Lung (tissue), 12 donors: ENCODE measurements around the gene ITPKA. TPM values are rescaled to one million over a fixed set of nuclear protein-coding genes. Genes with fewer than 3 reads are reported as not detected.

Experiments used
- ATAC-seq: fragments of 200-7000 bp; cut with Tn5 transposase; one replicate; pipeline ENCODE4 v1.9.1; 2020; ENCODE audit warnings: moderate number of reproducible peaks; ENCODE audit not compliant: insufficient read depth, low FRiP score
- DNase-seq, 3 donors: peaks; one replicate each; pipeline ENCODE4 v3.0.0-alpha.2; 2013 to 2017
- H3K27ac ChIP-seq, 2 donors: one replicate each; pipeline ENCODE4 v1.5.1; 2013; ENCODE audit warnings: mild to moderate bottlenecking in 2 of 2, moderate library complexity in 2 of 2, control low read depth in 1 of 2, inconsistent platforms in 1 of 2, low read depth in 1 of 2, low read length in 1 of 2
- H3K27me3 ChIP-seq, 3 donors: one replicate each; pipeline ENCODE4 v1.5.1; 2013; ENCODE audit warnings: low read length in 2 of 3; ENCODE audit not compliant: control insufficient read depth in 3 of 3, insufficient read depth in 3 of 3
- H3K36me3 ChIP-seq, 4 donors: one replicate each; pipeline ENCODE4 v1.5.1; 2013; ENCODE audit warnings: low read length in 4 of 4, mild to moderate bottlenecking in 1 of 4, moderate library complexity in 1 of 4; ENCODE audit not compliant: control insufficient read depth in 4 of 4, insufficient read depth in 4 of 4
- H3K4me1 ChIP-seq, 5 donors: one replicate each; pipeline ENCODE4 v1.5.1; 2013; ENCODE audit warnings: low read length in 5 of 5, mild to moderate bottlenecking in 2 of 5, moderate library complexity in 1 of 5; ENCODE audit not compliant: control insufficient read depth in 5 of 5, insufficient read depth in 5 of 5
- H3K4me3 ChIP-seq: one replicate; pipeline ENCODE4 v1.5.1; 2013; ENCODE audit warnings: mild to moderate bottlenecking, control low read depth, moderate library complexity
- H3K9ac ChIP-seq, 2 donors: one replicate each; pipeline ENCODE4 v1.5.1; 2013; ENCODE audit warnings: low read length in 2 of 2, control low read depth in 1 of 2; ENCODE audit not compliant: insufficient read depth in 1 of 2
- H3K9me3 ChIP-seq, 4 donors: one replicate each; pipeline ENCODE4 v1.5.1; 2013; ENCODE audit warnings: low read length in 3 of 4, mild to moderate bottlenecking in 1 of 4, moderate library complexity in 1 of 4; ENCODE audit not compliant: control insufficient read depth in 4 of 4, insufficient read depth in 3 of 4
- CTCF ChIP-seq: IDR thresholded peaks from 2 replicates; pipeline ENCODE4 v1.5.1; 2012; ENCODE audit warnings: mild to moderate bottlenecking; ENCODE audit errors: control extremely low read depth, extremely low read depth
- WGBS, 2 donors: extraction: QIAGEN DNeasy Blood & Tissue Kit; methylation state at CpG; one replicate each; pipeline ENCODE4 v1.1.7; 2013; 5-methylcytosine and 5-hydroxymethylcytosine counted together
- polyA plus RNA-seq, 2 donors: library from polyadenylated mRNA; stranded (reverse); fragments of 200-250 nt; gene quantifications; one replicate each; pipeline ENCODE4 v1.2.1, GENCODE V29; 2013
- total RNA-seq, 2 donors: library from RNA; depleted of rRNA in 1 of 2; stranded (reverse); fragments of >200 nt in 1 of 2; gene quantifications; one replicate each; pipeline ENCODE4 v1.2.1, GENCODE V29; 2014 to 2021
- donor health status: control.
- donor health status: control.
- donor health status: Bipolar disorder and iron deficiency.
- donor health status: healthy.
- donor health status: DM: yes; HTN: yes; CAD: no.

Gene ITPKA
- total and polyA plus RNA-seq, 4 donors = 0.35 to 1.9 (median 1.2) TPM

- Histone ChIP-seq H3K27me3 (peaks cover 0 to 37% (median 24%) of the 10 kb centered on the region in 3 donors), H3K9me3 (no peaks in the 10 kb centered on the region), H3K4me3 (peak within 1 kb of the TSS; percentile 39), H3K4me1 (peaks cover 0 to 20% (median 9%) of the 10 kb centered on the region in 5 donors), H3K27ac (no peak within 1 kb of the TSS), H3K9ac (no peak within 1 kb of the TSS), H3K36me3 (peaks cover 0 to 10% (median 4%) of the 10 kb centered on the region in 4 donors)
- DNase-seq (peak; percentile 61 to 76 (median 67)), ATAC-seq (peak; percentile 14)
- no peak for TF ChIP-seq CTCF
- 8% methylated on average over 33 of the region's 33 CpGs for WGBS, 2 donors
Observed at GRCh38 chr15:41513506-41514227, 20.0 kb downstream of the ITPKA start, which contains the start of gene LTK. Gene LTK (minus strand): TSS chr15:41513827. CDS start chr15:41513709, 118 bp downstream.

GRCh38 chr15:41517895-41518449 is 24.3 kb downstream of the ITPKA start:
- no peak overlapping the region for H3K27ac ChIP-seq
- peaks cover 0 to 11% (median under 1%) of the 10 kb centered on the region in 5 donors for H3K4me1 ChIP-seq
- WGBS, 2 donors = 94% methylated on average over 8 of the region's 8 CpGs
- no peak for ATAC-seq
- H3K36me3 ChIP-seq = peaks cover 0 to 25% (median 7%) of the 10 kb centered on the region in 4 donors
- TF ChIP-seq CTCF = no peak
- H3K9ac ChIP-seq = no peak overlapping the region
- no peak for DNase-seq
- no peak overlapping the region for H3K4me3 ChIP-seq
- no peaks in the 10 kb centered on the region for H3K9me3 ChIP-seq
- peaks cover 0 to 11% (median 10%) of the 10 kb centered on the region in 3 donors for H3K27me3 ChIP-seq

- ATAC-seq (no peak), DNase-seq (no peak)
- Histone ChIP-seq H3K27me3 (no peaks in the 10 kb centered on the region), H3K9ac (no peak overlapping the region), H3K36me3 (peaks cover 3 to 38% (median 13%) of the 10 kb centered on the region in 4 donors), H3K4me3 (no peak overlapping the region), H3K4me1 (no peaks in the 10 kb centered on the region), H3K27ac (no peak overlapping the region), H3K9me3 (no peaks in the 10 kb centered on the region)
- no peak for TF ChIP-seq CTCF
- 96 to 97% methylated on average over 17 of the region's 17 CpGs for WGBS, 2 donors
Observed at GRCh38 chr15:41520636-41521035, 27.0 kb downstream of the ITPKA start.
